Left cardiac atrium (tissue), 4 donors: ENCODE measurements around the gene CD9. TPM values are rescaled to one million over a fixed set of nuclear protein-coding genes. Genes with fewer than 3 reads are reported as not detected.

Experiments used
- ATAC-seq, 2 donors: fragments of 200-7000 bp; cut with Tn5 transposase; one replicate each; pipeline ENCODE4 v1.9.1; 2020; ENCODE audit warnings: mild to moderate bottlenecking in 2 of 2, moderate library complexity in 2 of 2
- DNase-seq: peaks from one replicate; pipeline ENCODE4 v3.0.0-alpha.2; 2020
- intact Hi-C, 2 donors: fragments of 100-400 bp; cut with DNase I; formaldehyde crosslinking; loops; one replicate each; pipeline versions ENCODE4 v1.14.1 to v1.15.1; 2022 to 2023
- total RNA-seq, 2 donors: library from RNA; stranded (reverse); fragmentation: NEBNext Ultra II Directional; extraction: Animal tissue kit (Norgen Biotek cat#: 25700); gene quantifications; one replicate each; pipeline ENCODE4 v1.2.1, GENCODE V29; 2021
- donor health status: DM: no; HTN: yes; CAD: no.
- donor health status: DM: no; HTN: yes; CAD: no; lungs with severe emphysema.
- donor health status: DM: yes; HTN: yes; CAD: no.
- donor health status: Dilated cardiomyopathy.

Gene CD9
- total RNA-seq, 2 donors from 2014 or later, result 55.1 to 167 TPM

DNA sequence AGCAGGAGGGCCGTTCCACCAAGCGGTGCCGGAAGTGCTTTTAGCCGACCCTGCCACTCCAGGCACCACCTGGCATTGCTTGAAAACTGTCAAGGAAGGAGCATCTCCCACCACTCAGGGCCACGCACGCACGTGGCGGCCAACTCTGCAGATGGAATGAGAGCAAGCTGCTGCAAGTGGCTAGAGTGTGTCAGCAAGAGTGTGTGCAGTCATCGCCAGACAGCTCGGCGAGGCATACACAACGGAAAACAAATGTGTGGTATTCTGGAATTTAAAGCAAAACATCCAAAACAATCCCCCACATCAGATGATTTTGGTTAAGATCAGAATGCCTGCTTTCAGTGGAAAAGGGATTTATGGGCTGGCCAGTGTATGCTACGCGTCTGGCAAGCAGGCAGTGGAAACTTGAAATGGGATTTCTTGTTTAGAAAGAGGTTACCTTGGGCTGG is 11.2 kb downstream of the CD9 start:
- ATAC-seq, result no peak
- intact Hi-C loops, result no loop called here
- no peak for DNase-seq

GRCh38 chr12:6212086-6212485 is 11.9 kb downstream of the CD9 start:
- intact Hi-C loops, result no loop called here
- DNase-seq (no peak), ATAC-seq (no peak)

DNA sequence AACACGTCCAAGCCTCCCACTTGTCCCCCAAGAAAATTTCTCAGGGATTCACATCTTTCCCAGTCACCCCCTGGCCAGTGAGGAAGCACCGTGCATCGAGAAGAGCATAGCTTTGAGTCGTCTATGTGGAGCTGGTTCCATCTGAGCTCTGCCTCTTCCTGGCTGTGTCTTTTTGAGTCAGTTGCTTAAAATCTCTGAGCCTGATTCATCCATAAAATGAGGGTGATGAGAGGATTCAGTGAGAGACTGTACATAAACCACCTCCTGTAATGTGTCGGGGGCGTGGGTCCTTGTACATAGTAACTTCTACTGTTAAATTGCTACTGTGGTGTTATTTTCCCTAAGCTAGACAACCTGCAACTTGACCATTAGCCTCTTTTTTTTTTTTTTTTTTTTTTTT is 13.8 kb downstream of the CD9 start:
- ATAC-seq, result no peak
- no peak for DNase-seq
- intact Hi-C loops, result no loop called here

DNA sequence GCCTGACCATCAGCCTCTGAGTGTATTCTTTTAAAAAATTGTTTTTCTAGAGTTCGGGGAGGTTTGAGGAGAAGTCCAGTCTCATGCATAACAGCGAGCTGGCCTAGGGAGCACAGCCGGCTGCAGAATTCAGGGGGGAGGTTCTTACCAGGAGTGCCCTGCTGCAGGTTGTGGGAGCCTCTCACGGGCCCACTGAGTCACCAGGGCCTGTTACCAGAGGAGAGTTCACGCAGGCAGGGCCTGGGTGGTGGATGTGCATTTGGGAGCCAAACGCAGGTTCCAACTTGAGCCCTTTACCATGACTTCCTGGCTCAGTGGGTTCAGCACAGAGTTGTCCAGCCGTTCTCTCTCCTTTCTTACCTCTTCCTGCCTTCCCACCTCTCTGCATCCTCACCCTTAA is 14.4 kb downstream of the CD9 start:
- intact Hi-C loops, result no loop called here
- DNase-seq (no peak), ATAC-seq (no peak)

DNA sequence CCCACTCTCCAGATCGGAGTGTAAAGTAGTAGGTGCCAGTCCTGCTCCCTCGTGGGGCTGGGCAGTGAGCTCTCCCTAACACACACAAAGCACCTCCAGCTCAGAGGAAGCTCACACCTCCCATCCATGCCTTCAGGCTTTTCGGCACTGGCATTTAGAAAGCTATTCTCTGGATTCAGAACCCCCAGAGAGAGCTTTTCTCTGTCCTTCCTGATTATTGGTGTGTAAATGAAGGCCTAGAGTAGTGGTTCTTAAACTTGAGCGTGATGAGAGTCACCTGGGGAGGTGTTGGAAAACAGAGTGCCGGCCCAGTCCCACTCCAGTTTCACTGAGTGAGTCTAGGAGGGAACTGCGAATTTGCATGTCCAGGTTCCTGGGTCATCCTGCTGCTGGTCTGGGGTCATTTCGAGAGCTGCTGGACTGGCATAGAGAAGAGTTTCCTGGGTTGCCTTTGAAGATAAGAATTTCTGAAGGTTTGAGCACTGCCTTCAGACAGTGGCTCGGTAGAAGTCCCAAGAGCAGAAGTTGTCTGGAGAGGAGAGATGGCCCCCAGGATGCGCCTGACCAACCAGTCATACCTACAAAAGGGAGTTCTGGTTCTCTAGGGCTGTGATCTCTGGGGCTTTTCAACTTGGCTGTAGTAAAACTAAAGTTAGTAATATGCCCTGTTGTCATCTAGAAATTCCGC is 15.1 kb downstream of the CD9 start:
- DNase-seq (no peak), ATAC-seq (no peak)
- intact Hi-C loops, result no loop called here

DNA sequence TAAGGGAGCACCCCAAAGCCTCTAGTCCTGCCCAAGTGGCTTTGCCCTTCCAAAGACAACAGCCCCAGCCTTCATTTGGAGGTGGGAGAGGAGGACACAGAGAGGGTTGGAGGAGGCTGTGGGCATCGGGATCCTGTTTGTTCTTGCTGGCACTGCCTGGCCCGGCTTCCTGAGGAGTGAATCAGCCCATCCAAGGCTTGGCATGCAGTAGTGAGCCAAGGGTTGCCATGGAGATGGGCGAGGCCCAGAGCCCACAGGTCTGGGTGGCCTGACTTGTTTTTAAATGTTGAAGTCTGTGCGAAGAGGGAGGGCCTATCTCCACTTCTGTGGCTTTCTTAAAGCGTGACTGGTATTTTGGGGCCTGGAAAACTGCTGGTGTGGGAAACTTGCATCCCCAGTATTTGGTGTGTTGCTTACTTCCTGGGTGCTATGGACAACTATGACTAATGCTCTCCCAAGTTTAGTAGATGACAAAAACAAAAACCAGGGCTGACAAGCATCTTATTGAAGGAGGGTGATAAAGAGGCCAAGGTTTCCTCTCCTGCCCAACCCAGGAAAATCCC is 15.8 kb downstream of the CD9 start:
- DNase-seq (peak; percentile 80), ATAC-seq (peak; percentile 75 to 94)
- intact Hi-C loops, result no loop called here

DNA sequence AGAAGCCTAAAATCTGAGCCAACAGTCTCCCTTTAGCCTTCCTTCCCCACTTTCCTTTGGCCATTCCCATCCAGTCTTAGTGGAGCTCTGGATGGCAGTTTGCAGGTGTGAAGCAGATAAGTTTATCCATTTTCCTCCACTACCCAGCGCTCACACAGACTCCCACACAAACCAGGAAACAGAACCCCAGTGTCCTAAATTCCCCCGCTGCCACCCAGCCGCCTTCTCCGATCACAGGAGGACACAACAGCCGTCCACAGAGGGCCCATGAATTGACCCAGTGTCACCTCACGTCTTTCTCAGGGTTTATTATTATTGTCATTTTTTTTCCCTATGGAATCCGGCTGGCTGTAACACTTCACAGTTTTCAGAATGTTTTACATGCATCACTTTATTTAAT is 16.4 kb downstream of the CD9 start:
- DNase-seq, result no peak
- intact Hi-C loops, result no loop called here
- ATAC-seq, result no peak

- no peak for DNase-seq
- ATAC-seq, result no peak
Measured at GRCh38 chr12:6218347-6218925, 18.2 kb downstream of the CD9 start.

GRCh38 chr12:6219980-6220379 is 19.8 kb downstream of the CD9 start:
- ATAC-seq, result no peak
- DNase-seq, result peak; percentile 53
- intact Hi-C loops, result no loop called here

More at GRCh38 chr12:6218347-6218925, 18.2 kb downstream of the CD9 start:
- intact Hi-C loops, result no loop called here

DNA sequence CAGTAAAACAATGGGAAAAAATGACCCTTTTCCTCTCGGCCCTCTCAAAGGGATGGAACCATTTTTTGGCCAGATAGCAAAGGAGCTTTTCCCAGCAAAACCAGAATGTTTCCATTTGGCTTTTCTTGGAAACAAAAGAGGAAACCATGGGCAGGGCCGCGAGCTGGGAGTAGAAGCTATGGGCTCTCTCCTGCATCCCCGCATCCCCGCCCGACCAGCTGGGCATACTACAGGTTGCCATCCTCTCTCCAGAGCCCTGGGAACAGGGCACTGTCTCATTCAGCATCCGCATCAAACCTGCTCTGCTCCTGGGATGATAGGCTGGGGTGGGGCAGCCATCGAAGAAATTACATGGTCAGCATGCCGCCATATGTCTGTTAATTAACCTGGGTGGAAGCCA is 20.9 kb downstream of the CD9 start:
- DNase-seq, result peak; percentile 57
- intact Hi-C loops, result no loop called here
- no peak for ATAC-seq

GRCh38 chr12:6222078-6222654 is 22.0 kb downstream of the CD9 start:
- intact Hi-C loops, result no loop called here
- no peak for ATAC-seq
- peak; percentile 30 for DNase-seq

- no peak for ATAC-seq
- intact Hi-C loops, result no loop called here
- DNase-seq, result no peak
Measured at GRCh38 chr12:6223545-6223944, 23.3 kb downstream of the CD9 start.

DNA sequence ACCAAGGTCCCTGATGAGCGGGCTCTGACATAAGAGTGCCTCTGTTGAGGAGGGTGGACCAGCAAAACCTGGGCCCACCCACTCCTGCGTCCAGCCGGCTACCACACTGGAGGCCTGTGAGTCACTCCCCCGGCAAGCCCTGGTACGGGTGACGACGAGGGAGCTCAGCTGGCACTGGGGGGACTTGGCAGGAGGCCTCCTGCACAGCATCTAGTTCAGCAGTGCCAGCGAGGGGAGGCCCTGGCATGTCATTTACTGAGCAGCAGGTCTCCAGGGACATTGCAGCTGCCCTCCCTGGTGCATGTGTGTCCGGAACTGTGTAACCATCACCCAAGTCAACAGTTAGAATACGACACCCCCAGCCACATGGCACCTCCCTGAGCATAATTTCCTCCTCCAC is 24.4 kb downstream of the CD9 start:
- intact Hi-C loops, result no loop called here

GRCh38 chr12:6225630-6226001 is 25.4 kb downstream of the CD9 start:
- ATAC-seq, result no peak
- DNase-seq, result no peak
- intact Hi-C loops, result no loop called here

More for the DNA sequence above, 24.4 kb downstream of the CD9 start:
- ATAC-seq, result peak in 1 of 2 donors; percentile 17
- DNase-seq, result peak; percentile 66

- DNase-seq (peak; percentile 87), ATAC-seq (peak; percentile 84 to 88)
- intact Hi-C loops, result no loop called here
Measured at GRCh38 chr12:6226002-6226678, 25.9 kb downstream of the CD9 start.

GRCh38 chr12:6226679-6227051 is 26.5 kb downstream of the CD9 start:
- DNase-seq (peak; percentile 66), ATAC-seq (peak; percentile 40 to 48)
- intact Hi-C loops, result no loop called here

DNA sequence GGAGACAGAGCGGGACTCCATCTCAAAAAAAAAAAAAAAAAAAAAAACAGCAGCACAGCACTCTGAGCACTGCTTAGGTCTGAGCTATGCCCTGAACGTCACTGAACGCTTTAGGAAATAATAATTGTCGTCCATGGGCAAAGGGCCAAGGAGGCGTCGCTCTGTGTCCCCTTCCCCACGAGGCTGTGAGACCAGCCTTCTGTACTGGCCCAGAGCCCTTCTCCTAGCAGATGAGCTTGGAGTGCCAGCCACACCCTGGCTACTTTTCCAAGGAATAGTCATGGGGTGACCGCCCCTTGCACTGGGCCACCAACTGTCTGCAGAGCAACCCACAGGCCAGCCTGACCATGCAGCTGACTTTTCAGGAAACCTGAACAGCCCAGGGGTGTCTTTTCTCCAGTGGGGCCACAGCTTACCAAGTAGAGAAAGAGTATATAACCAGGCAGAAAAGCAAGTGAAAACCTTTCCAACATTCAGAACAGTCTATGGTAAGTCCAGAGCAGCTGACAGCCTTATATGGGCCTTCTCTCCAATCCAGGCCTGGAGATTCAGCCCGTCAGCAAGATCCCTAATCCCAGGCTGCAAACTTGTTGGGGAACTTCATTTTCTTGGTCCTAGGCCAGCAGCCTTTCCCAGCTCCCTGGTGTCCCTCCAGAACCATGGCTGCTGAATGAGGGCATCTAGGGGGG is 28.5 kb downstream of the CD9 start:
- intact Hi-C loops, result no loop called here
- DNase-seq (peak; percentile 51), ATAC-seq (no peak)

GRCh38 chr12:6229224-6230218 is 29.3 kb downstream of the CD9 start:
- ATAC-seq, result peak; percentile 23 to 43
- intact Hi-C loops, result loop anchor here in 1 of 2 donors (5.0 kb wide), 1 partner anchor 48 kb away; no protein-coding TSS in a partner anchor
- DNase-seq, result peak; percentile 81
